Heart left ventricle (tissue), 13 donors: ENCODE data around the gene GFPT1.

Source experiments
- CTCF ChIP-seq, 12 donors: fragments of 200-600 bp; sonication (generic) in 4 of 12; IDR thresholded peaks; one replicate each; pipeline versions ENCODE4 v1.5.0 to v1.8.0; 2018 to 2022; ENCODE audit warnings: antibody characterized with exemption in 12 of 12, mild to moderate bottlenecking in 5 of 12
- POLR2A ChIP-seq, 2 donors: fragments of 450-650 bp; IDR thresholded peaks; one replicate each; pipeline ENCODE4 v1.6.1; 2017; ENCODE audit warnings: antibody characterized with exemption in 2 of 2, mild to moderate bottlenecking in 2 of 2, moderate library complexity in 2 of 2
- donor health status: ischemic (EF 13 %, LVEDD 7.1; RV severe dilation, severe dysfunction).
- donor health status: DM: no; HTN: yes; CAD: no.
- donor health status: DM: no; HTN: no; CAD: no.
- donor health status: ischemic (EF 25% LVEDD 6.9; RV normal size, moderate dysfunction).
- donor health status: ischemic (EF 25% LVEDD 5.7; RV mildly dilated, moderate dysfunction).
- donor health status: ischemic (EF 35%, LVEDD 5.7; RV mildly dilated, moderate dysfunction).
- donor health status: nonischemic (EF 11% LVEDD 7.7; RV severe dilation, severe dysfunction).
- donor health status: DM: yes; HTN: yes; CAD: no.
- donor health status: PGD.
- donor health status: ischemic (EF 29% LVEDD 5.4; RV normal size, mild dysfunction).
- donor health status: nonischemic (EF 23%, LVEDD 6.1; RV moderate dilation, normal function).

GRCh38 chr2:69287544-69287943 lies 99.5 kb downstream of the GFPT1 start:
- TF ChIP-seq CTCF (IDR thresholded peaks at IDR 0.05) (no peak), POLR2A (IDR thresholded peaks at IDR 0.05) (no peak)
